NCI-H187 treated with DMSO at 0.1 percent for 48 hours (cell line): ENCODE measurements around the gene WFIKKN1.

Experiments used
- DNase-seq: peaks from one replicate; lab custom pipeline; 2025; lab: John Stamatoyannopoulos, UW

Gene WFIKKN1, protein sequence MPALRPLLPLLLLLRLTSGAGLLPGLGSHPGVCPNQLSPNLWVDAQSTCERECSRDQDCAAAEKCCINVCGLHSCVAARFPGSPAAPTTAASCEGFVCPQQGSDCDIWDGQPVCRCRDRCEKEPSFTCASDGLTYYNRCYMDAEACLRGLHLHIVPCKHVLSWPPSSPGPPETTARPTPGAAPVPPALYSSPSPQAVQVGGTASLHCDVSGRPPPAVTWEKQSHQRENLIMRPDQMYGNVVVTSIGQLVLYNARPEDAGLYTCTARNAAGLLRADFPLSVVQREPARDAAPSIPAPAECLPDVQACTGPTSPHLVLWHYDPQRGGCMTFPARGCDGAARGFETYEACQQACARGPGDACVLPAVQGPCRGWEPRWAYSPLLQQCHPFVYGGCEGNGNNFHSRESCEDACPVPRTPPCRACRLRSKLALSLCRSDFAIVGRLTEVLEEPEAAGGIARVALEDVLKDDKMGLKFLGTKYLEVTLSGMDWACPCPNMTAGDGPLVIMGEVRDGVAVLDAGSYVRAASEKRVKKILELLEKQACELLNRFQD

DNA sequence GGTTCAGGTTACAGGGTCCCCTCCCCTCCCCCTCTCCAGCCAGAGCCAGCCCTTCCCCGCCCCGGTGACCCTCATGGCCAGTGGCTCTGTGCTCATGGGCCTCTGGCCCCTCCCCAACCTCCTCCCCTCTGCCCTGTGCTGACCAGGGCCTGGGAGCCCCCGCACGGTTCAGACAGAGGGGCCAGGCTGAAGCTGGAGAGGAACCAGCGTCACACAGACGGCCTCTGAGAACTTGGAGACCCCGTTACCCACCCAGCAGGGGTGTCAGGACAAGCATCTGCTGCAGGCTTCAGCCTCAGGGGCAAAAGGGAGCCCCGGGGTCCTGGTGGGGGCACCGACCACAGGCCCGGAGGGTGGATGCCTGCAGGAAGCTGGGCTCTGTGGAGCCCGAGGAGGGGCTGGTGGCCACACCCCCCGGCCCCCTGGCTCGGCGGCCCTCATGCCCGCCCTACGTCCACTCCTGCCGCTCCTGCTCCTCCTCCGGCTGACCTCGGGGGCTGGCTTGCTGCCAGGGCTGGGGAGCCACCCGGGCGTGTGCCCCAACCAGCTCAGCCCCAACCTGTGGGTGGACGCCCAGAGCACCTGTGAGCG lies at the start of gene WFIKKN1:
Gene WFIKKN1 (plus strand): TSS at position 171 of the 591 bp plus-strand sequence. CDS start 269 bp downstream, at position 440.
- no peak for DNase-seq

DNA sequence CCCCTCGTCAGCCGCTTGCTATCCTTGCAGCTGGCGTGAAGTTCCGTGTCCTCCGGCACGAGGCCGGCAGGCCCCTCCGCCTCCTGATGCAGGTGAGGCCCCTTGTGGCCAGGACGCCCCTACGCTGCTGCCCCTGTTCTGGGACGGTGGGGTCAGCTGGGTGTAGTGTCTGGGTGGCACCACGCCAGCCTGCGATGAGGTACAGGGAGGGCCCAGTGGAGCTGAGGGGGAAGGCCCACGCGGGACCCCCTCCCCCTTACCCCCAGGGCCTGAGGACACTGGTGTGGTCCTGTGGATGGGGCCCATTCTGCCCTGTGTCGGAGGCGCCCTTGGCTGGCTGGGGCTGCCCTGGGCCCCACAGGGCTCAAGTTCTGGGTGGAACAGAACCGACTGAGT lies 48.6 kb upstream of the WFIKKN1 start:
- DNase-seq, result no peak

DNA sequence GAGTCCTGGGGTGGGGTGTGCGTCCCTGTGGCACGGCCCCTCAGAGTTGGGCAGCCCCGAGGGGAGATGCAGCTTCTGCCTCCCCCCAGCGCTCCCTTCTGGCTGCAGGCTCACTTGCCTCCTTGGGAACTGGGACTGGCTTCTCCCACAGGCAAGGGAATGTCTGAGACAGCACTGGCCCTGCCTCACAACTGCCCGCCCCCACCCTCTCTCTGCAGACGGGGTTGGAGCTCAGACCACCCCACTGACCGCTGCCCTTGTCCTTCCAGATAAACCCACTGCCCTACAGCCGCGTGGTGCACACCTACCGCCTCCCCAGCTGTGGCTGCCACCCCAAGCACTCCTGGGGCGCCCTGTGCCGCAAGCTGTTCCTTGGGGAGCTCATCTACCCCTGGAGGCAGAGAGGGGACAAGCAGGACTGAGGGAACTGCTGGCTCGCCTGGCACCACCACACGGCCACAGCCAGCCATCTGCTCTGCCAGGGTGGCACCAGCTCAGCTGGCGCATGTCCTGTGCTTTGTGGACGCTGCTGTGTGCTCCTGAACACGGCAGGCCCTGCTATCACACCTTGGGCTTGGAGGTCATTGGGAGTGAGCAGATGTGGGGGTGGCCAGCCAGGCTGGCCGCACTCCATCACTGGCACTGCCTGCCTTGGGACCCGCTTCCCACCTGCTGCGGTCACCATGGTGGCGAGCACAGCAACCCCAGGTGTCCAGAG lies 48.0 kb upstream of the WFIKKN1 start:
- DNase-seq, result no peak

DNA sequence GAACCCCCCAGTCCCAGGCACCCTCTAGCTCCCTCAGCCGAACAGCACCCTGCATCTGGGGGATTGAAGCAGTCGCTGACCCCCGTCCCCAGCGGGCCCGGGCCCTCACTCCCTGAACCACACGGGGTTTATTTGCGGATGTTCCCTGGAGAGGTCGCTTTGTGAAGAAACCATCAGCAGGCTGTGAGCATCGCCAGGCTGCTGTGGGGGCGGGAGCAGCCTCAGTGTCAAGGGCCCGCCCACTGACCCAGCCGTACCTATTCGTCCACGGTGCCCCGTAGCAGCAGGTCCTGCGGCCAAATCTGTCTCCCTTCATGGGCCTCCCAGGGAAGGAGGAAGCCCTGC lies 47.3 kb upstream of the WFIKKN1 start:
- DNase-seq, result no peak

GRCh38 chr16:583815-584591 lies 46.8 kb upstream of the WFIKKN1 start:
- no peak for DNase-seq

- no peak for DNase-seq
Measured at GRCh38 chr16:585351-585750, 45.4 kb upstream of the WFIKKN1 start.

GRCh38 chr16:586047-586644 lies 44.6 kb upstream of the WFIKKN1 start:
- DNase-seq, result no peak

DNA sequence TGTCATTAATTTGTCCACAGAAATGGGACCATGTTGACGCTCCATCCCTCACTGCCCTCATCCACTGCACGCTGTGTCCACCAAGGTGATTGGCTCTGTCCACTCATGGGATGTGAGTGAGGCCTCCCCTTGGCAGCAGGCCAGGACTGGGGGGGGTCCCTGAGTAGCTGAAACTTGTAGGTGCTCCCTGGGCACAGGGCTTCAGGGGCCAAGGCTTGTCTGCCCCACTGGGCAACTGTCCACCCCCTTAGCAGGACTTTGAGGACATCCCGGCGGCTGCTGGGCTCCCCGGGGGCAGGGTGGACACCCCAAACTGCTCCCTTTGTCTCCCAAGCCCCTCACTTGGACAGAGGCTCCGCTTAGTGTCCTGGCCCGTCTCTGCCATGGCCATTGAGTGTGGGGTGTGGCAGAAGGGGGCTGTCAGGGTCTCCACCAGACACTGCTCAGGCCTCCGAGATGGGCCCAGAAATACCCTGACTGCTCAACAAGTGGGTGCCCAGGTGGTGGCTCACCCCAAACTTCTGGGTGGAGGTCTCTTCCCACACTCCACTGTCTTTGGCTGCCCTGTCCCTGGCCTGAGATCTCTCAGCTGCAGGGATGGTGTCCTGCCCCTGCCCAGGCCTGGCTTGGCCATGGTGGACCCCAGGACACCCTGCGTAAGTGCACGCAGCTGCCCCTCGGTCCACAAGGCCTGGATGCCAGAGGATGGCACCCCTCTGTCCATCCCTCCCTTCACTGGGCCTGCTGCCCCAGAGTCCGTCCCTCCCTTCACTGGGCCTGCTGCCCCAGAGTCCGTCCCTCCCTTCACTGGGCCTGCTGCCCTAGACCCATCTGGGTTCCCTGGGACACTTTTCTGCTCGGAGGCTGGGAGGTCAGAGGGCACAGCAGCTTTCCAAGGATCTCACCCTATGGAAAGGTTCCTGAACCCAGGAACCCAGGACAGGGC lies 43.9 kb upstream of the WFIKKN1 start:
- DNase-seq, result no peak

GRCh38 chr16:588639-588888 lies 42.2 kb upstream of the WFIKKN1 start:
- DNase-seq, result no peak

DNA sequence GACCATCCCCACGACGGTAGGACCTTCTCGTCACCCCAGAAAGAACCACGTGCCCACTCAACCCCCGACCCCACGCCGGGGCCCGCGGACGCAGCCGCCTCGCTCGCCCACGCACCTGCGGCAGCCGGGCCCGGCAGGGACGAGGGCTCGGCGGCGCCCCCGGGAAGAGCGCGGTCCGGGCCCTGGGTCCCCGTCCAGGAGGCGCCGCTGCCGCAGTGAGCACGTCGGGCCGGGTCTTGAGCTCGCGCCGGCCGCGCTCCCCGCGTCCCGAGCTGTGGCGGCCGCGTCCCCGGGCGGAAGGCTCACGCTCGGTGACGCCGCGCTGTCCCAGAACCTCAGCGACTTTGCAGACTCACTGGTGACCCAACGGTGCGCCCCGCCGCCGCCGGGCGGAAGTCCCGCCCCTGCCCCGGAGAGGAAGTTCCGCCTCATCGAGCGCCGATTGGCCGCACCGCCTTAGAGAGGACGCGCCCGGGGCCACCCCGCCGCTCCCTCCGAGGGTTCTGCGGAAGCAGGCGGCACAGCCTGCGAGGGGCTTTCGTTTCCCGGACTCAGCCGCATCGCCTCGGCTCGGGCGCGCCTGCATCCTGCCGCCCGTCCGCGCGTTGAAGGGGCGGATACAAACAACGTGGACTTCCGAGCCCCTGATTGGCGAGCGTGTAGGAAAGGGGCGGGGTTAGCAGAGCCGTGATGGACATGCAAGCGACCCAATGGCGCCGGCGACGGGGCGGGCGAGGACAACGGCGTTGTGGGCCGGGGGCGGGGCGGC lies 41.7 kb upstream of the WFIKKN1 start:
- DNase-seq, result peak; percentile 83

DNA sequence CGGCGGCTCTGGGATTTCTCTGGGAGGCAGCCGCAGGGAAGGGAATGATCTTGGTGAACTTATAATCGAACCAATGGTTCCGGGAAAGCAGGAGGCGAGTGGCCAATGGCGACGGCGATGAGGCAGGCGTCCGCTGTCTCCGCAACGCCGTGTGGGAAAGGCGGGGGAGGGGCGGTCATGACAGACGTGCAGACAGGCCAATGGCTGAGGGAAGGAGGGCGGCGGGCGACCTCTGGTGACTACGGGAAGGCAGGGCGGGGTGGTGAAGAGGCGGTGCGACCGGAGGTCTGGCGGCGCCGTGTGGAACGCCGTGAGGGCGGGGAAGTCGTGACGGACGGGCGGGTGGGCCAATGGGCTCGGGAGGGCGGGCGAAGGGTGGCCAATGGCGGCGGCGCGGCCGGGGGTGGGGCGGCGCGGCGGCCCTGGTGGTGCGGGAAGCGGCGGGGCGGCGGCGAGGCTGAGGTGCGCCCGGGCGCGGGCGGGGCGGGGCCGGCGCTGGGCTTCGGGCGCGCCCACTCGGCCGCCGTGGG lies 41.1 kb upstream of the WFIKKN1 start, which contains the start of gene RAB40C:
Gene RAB40C (plus strand): TSS at position 409 of the 530 bp plus-strand sequence. CDS start 226 bp downstream, outside the sequence.
- peak; percentile 96 for DNase-seq

- no peak for DNase-seq
Measured at GRCh38 chr16:590188-590814, 40.5 kb upstream of the WFIKKN1 start.

DNA sequence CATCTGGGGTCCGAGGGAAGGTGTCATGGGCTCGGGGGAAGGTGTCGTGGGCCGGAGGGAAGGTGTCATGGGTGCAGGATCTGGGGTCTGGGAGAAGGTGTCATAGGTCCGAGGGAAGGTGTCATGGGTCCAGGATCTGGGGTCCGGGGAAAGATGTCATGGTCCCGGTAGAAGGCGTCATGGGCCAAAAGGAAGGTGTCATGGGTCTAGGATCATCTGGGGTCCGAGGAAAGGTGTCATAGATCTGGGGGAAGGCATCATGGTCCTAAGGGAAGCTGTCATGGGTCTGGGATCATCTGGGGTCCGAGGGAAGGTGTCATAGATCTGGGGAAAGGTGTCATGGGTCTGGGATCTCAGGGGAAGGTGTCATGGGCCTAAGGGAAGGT lies 40.0 kb upstream of the WFIKKN1 start:
- DNase-seq, result no peak

DNA sequence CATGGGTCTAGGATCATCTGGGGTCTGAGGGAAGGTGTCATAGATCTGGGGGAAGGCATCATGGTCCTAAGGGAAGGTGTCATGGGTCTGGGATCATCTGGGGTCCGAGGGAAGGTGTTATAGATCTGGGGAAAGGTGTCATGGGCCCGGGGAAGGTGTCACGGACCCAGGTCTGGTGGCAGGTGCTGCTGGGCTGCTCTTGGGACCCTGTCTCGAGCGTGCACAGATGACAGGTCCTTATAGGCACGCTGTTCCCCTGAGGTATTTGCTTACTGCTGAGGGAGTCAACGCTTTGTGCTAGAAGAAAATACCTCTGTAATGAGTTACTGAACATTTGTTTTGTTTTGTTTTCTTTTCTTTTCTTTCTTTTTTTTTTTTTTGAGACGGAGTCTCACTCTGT lies 39.6 kb upstream of the WFIKKN1 start:
- no peak for DNase-seq

DNA sequence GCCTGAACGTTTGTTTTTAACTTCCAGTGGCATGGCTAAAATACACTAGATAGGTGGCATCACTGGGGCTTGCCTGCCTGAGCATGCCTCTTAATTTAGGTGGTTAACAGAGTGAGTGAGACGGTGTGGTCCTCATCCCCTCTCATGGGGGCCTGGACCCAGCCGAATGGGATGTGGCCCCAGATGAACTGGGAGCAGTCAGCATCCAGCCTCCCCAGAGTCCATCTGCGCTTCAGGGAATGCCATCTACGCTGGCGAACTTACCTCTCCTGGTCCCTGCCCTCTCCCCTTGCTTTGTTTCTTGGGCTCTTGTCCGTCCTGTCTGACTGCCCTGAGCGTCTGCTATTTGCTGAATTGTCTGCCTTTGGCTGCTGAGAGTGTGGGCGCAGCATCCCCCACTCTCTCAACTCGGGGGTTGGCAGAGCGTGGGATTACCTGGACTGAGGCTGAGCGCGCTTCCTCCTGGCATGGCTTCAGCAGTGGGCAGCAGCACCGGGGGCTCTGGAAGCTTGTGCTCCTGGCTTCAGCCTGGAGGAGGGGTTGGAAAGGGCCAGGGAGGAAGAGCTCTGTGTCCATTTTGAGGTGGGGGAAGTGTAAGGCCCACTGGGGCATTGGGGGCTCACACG lies 38.8 kb upstream of the WFIKKN1 start:
- DNase-seq, result no peak

DNA sequence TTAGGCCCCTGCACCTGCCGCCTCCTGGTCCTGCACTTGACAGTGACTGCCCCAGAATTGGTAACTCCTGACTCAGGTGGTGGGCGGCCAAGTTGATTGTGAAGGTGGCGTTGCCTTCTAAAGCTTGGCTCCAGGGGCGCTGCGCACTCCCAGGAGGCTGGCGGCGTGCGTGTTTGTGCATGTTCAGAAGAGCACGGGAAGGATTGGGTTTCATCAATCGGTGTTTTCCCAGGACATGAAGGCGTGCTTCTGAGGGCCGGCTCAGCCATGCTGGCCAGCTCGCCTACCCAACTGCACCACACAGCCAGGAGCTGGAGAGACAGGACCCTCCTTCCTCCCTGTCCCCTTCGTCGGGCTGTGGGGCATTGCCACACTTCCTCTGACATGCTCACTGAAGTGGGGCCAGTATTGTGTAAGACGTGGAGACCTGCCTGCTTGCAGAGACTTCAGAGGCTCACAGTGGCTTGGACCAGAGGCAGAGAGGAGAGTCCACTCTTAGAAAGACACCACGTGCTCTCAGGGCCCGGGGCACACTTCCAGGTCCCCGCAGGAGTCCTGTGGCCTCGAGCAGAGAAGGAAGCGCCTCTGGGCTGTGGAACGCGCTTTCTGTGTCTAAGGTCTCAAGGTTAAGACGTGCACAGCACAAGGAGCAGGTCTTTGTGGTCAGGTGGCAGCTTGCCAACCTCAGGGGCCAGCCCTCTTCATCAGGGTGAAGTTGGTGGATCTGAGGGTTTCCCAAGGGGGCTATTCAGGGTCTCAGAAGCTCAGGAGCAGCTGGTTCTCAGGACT lies 38.1 kb upstream of the WFIKKN1 start:
- peak; percentile 53 for DNase-seq

DNA sequence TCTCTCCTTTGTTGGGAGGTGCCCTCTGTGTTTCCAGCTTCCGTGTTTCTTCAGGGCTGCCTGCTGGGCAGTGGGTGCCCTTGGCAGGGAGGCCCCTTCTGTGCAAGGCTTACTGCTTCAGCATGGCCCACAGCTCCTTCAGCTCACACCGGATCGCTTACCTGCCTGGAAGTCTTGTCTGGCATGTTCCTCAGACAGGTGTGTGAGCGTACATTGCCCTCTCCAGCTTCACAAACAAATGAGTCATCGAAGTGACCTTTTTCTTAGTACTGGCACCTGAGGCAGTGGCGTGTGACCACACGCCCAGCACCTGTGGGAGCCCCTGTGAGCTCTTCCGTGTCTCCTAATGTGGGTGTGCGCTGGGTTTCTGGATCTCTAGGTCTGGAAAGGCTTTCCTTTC lies 37.4 kb upstream of the WFIKKN1 start:
- peak; percentile 63 for DNase-seq

DNA sequence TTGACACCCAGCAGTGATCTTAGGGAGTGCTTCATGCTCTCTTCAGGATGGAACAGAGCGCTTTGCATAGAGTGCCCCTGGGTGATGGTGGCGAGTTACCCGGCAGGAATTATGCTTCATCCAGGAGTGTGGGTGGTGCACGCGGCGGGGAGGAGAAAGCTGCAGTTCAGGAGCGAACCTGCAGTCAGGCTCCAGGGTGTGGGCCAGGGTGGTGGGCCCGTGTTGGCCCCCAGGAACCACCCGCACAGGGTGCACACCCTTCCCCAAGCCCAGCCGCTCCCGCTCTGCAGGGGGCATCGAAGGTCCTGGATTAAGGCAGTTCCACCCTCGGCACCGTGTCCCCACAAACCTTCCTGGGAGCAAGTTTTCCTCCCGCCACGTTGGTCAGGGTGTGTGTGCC lies 37.0 kb upstream of the WFIKKN1 start:
- DNase-seq, result no peak
